Cardiac muscle cell (in vitro differentiated cells and primary cell): ENCODE results near the gene ACP3. TPM values are rescaled to one million over a fixed set of nuclear protein-coding genes. Genes with fewer than 3 reads are reported as not detected.

Experiments
- DNase-seq, 2 donors: peaks; one replicate each; pipeline versions ENCODE4 v3.0.0 to v3.0.0-alpha.2; 2010 to 2017; ENCODE audit warnings: low read depth in 1 of 2, low spot score in 1 of 2
- H3K27ac ChIP-seq: fragments of 200-600 bp; sonication (generic); 2 replicates; pipeline ENCODE4 v1.5.1; 2016
- H3K27me3 ChIP-seq: fragments of 200-600 bp; sonication (generic); 2 replicates; pipeline ENCODE4 v1.6.0; 2016; ENCODE audit warnings: control low read depth
- H3K36me3 ChIP-seq: fragments of 200-600 bp; sonication (generic); 2 replicates; pipeline ENCODE4 v1.5.1; 2016; ENCODE audit warnings: control low read depth
- H3K4me1 ChIP-seq: fragments of 200-600 bp; sonication (generic); 2 replicates; pipeline ENCODE4 v1.8.1; 2017; ENCODE audit warnings: low read depth, mild to moderate bottlenecking, mixed run types
- H3K4me3 ChIP-seq: fragments of 200-600 bp; sonication (generic); 2 replicates; pipeline ENCODE4 v1.5.1; 2016; ENCODE audit warnings: mild to moderate bottlenecking
- H3K9me3 ChIP-seq: fragments of 200-600 bp; sonication (generic); 2 replicates; pipeline ENCODE4 v1.5.1; 2017; ENCODE audit warnings: low read depth, mild to moderate bottlenecking, control low read depth
- CTCF ChIP-seq: IDR thresholded peaks from 2 replicates; pipeline ENCODE4 v1.5.1; 2012; ENCODE audit warnings: low read depth, mild to moderate bottlenecking, low read length
- polyA plus RNA-seq: library from polyadenylated mRNA; unstranded; fragments of >200 nt; fragmentation: Nextera tagmentation; extraction: Ambion mirVana; gene quantifications from 2 replicates; pipeline ENCODE4 v1.2.1, GENCODE V29; 2016
- total RNA-seq: library from RNA; depleted of rRNA; stranded (reverse); fragments of >200 nt; gene quantifications from 2 replicates; pipeline ENCODE4 v1.2.3, GENCODE V29; 2016

ACP3 gene
- total and polyA plus RNA-seq, 2 experiments from 2014 or later: 19.9 to 35.6 TPM

GRCh38 chr3:132405609-132406299, 88.5 kb downstream of the ACP3 start:
- no peaks in the 10 kb centered on the region for H3K27me3 ChIP-seq
- peaks cover 10% of the 10 kb centered on the region for H3K4me1 ChIP-seq
- H3K27ac ChIP-seq: no peak overlapping the region
- no peaks in the 10 kb centered on the region for H3K9me3 ChIP-seq
- no peak for TF ChIP-seq CTCF
- H3K36me3 ChIP-seq: no peaks in the 10 kb centered on the region
- no peak for DNase-seq
- H3K4me3 ChIP-seq: no peak overlapping the region

- H3K4me3 ChIP-seq: no peak overlapping the region
- DNase-seq: no peak
- H3K36me3 ChIP-seq: no peaks in the 10 kb centered on the region
- no peaks in the 10 kb centered on the region for H3K9me3 ChIP-seq
- H3K27me3 ChIP-seq: no peaks in the 10 kb centered on the region
- no peak overlapping the region for H3K27ac ChIP-seq
- no peak for TF ChIP-seq CTCF
- peaks cover 10% of the 10 kb centered on the region for H3K4me1 ChIP-seq
Measured at GRCh38 chr3:132406587-132406986, 89.4 kb downstream of the ACP3 start.

- DNase-seq: no peak
- Histone ChIP-seq H3K27ac (no peak overlapping the region), H3K36me3 (no peaks in the 10 kb centered on the region), H3K4me3 (no peak overlapping the region), H3K27me3 (no peaks in the 10 kb centered on the region), H3K4me1 (peaks cover 10% of the 10 kb centered on the region), H3K9me3 (no peaks in the 10 kb centered on the region)
- no peak for TF ChIP-seq CTCF
Measured at GRCh38 chr3:132407025-132407424, 89.8 kb downstream of the ACP3 start.

Other genes starting within 250 kb of the ACP3 start
- gene DNAJC13, start 100.1 kb downstream of the ACP3 start, total RNA-seq: 25.5 and 34.6 TPM in 2 replicates
- gene DNAJC13, start 100.1 kb downstream of the ACP3 start, polyA plus RNA-seq: 14.3 and 15.9 TPM in 2 replicates